ENCODE results near the gene EFCC1. TPM values are rescaled to one million over a fixed set of nuclear protein-coding genes. Genes with fewer than 3 reads are reported as not detected.

EFCC1 gene
- total RNA-seq, 2 donors from 2014 or later: 1.8 to 4.0 TPM

DNA sequence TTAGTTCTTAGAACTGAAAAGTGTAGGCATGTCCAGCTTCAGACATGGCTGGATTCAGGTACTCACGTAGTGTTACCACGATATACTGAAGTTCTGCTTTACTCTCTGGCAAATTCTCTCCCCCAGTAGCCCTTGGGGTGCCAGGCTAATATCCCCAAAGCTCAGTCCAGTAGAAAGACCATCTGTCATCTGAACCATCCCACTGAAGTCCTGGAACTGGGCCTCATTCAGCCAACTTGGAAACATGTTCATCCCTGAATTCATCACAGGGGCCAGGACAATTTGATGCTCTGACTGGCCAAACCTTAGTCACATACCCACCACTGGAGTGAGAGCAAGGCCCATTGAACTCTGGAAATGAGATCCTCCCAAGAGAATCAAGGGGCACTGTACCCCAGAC is 8.2 kb downstream of the EFCC1 start:
- H3K36me3 ChIP-seq (replicated peaks in 1 of 2; ENCODE audit: insufficient read depth in 1 of 2, low read depth in 2 of 2): no peaks in the 10 kb centered on the region
- ATAC-seq: no peak
- intact Hi-C loops (cut with DNase I): no loop called here
- H3K9me3 ChIP-seq: no peaks in the 10 kb centered on the region
- DNase-seq: no peak
- no peak overlapping the region for H3K4me3 ChIP-seq
- peaks cover 9% of the 10 kb centered on the region for H3K4me1 ChIP-seq
- H3K27me3 ChIP-seq: no peaks in the 10 kb centered on the region
- TF ChIP-seq, protein P1, sequence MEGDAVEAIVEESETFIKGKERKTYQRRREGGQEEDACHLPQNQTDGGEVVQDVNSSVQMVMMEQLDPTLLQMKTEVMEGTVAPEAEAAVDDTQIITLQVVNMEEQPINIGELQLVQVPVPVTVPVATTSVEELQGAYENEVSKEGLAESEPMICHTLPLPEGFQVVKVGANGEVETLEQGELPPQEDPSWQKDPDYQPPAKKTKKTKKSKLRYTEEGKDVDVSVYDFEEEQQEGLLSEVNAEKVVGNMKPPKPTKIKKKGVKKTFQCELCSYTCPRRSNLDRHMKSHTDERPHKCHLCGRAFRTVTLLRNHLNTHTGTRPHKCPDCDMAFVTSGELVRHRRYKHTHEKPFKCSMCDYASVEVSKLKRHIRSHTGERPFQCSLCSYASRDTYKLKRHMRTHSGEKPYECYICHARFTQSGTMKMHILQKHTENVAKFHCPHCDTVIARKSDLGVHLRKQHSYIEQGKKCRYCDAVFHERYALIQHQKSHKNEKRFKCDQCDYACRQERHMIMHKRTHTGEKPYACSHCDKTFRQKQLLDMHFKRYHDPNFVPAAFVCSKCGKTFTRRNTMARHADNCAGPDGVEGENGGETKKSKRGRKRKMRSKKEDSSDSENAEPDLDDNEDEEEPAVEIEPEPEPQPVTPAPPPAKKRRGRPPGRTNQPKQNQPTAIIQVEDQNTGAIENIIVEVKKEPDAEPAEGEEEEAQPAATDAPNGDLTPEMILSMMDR (IDR thresholded peaks at IDR 0.05): no peak
- TF ChIP-seq POLR2A (IDR thresholded peaks at IDR 0.05): no peak
- WGBS, 2 donors: 88 to 97% methylated on average over 2 of the region's 2 CpGs
- no peak overlapping the region for H3K27ac ChIP-seq

DNA sequence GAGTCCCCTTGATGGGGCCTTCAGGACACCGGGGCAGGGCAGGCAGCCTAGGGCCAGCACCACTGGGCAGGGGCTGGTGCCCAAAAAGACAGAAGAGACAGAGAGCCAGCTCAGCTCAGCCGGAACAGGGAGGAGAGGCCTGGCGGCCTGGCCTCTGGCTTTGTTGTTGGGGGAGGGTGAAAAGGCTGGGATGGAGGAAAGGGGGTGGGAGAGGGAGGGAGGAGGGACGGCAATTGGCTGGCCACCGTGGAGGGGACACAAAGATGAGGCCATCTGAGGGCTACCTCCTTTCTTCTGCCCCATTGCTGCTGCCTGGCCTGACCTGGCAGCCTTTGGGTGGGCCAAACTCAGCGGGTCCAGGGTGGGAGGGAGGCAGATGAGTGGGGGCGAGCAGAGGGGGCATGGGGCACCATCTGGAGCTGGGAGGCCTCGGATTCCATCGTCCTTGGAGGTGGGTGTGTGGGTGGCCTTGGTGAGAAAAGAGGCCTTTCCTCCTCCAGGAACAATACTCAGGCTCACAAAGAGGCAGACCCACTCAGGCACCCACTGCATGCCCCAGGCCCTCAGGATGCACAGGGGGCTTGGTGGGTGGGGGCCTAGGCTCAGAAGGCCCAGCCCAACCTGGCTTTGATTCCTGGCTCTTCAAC is 9.3 kb downstream of the EFCC1 start:
- Histone ChIP-seq H3K9me3 (no peaks in the 10 kb centered on the region), H3K4me3 (no peak overlapping the region), H3K27me3 (no peaks in the 10 kb centered on the region), H3K36me3 (replicated peaks in 1 of 2; ENCODE audit: insufficient read depth in 1 of 2, low read depth in 2 of 2) (no peaks in the 10 kb centered on the region), H3K27ac (no peak overlapping the region), H3K4me1 (peaks cover 5% of the 10 kb centered on the region)
- no peak for TF ChIP-seq POLR2A (IDR thresholded peaks at IDR 0.05)
- TF ChIP-seq, protein P1 (IDR thresholded peaks at IDR 0.05): no peak
- 77 to 87% methylated on average over 9 of the region's 9 CpGs for WGBS, 2 donors
- intact Hi-C loops (cut with DNase I): no loop called here
- no peak for ATAC-seq
- DNase-seq: no peak

DNA sequence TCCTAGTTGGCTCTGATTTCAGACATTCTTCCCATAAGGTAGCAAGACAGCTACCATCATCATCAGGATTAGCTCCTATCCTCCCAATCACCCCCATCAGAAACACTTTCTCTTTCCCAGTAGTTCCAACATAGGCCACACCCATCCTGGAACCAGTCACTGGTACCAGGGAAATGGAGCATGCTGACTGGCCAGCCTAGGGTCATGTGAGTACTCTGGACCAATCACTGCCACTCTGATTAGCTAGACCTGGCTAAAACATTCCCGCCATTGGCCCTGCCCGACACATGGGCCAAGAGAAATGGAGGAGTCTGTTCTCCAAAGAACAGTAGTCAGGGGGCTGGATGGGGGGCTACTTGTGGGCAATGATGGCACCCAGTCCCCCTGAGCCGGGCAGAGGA is 12.4 kb downstream of the EFCC1 start:
- 94 to 100% methylated on average over 3 of the region's 3 CpGs for WGBS, 2 donors
- Histone ChIP-seq H3K36me3 (replicated peaks in 1 of 2; ENCODE audit: insufficient read depth in 1 of 2, low read depth in 2 of 2) (no peaks in the 10 kb centered on the region), H3K4me3 (no peak overlapping the region), H3K9me3 (no peaks in the 10 kb centered on the region), H3K27me3 (no peaks in the 10 kb centered on the region), H3K27ac (peak overlapping the region in 1 of 4 donors; percentile 9), H3K4me1 (no peaks in the 10 kb centered on the region)
- TF ChIP-seq POLR2A (IDR thresholded peaks at IDR 0.05): no peak
- TF ChIP-seq, protein P1 (IDR thresholded peaks at IDR 0.05): no peak
- DNase-seq (no peak), ATAC-seq (no peak)
- intact Hi-C loops (cut with DNase I): no loop called here

DNA sequence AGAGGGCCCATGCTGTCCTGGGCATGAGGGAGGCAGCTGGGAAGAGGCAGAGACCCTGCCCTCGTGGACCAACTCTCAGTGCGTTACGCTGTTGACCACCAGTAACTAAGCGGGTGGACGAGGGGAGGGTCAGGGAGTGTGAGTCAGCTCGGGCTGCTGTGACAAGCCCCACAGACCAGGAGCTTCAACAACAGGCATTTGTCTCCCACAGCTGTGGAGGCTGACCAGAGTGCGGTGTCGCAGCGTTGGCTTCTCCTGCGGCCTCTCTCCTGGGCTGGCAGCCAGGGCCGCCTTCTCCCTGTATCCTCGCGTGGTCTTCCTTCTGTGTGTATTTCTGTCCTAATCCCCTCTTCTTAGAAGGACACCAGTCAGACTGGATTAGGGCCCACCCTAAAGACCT is 13.0 kb downstream of the EFCC1 start:
- H3K4me1 ChIP-seq: no peaks in the 10 kb centered on the region

More for the DNA sequence above, 13.0 kb downstream of the EFCC1 start:
- H3K27ac ChIP-seq: peak overlapping the region in 1 of 4 donors; percentile 9
- DNase-seq (no peak), ATAC-seq (no peak)
- intact Hi-C loops (cut with DNase I): no loop called here
- H3K36me3 ChIP-seq (replicated peaks in 1 of 2; ENCODE audit: insufficient read depth in 1 of 2, low read depth in 2 of 2): no peaks in the 10 kb centered on the region
- H3K9me3 ChIP-seq: no peaks in the 10 kb centered on the region
- H3K4me3 ChIP-seq: no peak overlapping the region
- no peaks in the 10 kb centered on the region for H3K27me3 ChIP-seq
- no peak for TF ChIP-seq POLR2A (IDR thresholded peaks at IDR 0.05)
- TF ChIP-seq, protein P1 (IDR thresholded peaks at IDR 0.05): no peak
- 72 to 89% methylated on average over 13 of the region's 13 CpGs for WGBS, 2 donors
